ENCODE measurements around the gene GNGT2.

Gene GNGT2

DNA sequence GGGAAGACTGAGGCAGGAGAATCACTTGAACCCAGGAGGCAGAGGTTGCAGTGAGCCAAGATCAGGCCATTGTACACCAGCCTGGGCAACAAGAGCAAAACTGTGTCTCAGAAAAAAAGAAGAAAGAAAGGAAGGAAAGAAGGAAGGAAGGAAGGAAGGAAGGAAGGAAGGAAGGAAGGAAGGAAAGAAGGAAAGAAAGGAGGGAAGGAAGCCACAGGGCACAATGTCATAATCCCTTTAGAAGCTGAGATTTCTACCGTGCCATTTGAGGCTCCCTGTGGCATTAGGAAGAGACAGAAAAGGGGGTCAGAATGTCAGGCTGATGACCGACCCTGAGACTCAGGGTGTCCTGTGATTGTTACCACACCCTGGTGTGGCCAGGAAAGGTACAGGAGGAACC, 6.6 kb downstream of the GNGT2 start:
- TF ChIP-seq CTCF (IDR thresholded peaks at IDR 0.05; ENCODE audit: borderline replicate concordance, extremely low read depth, low read length, poor library complexity, severe bottlenecking) (no peak), EZH2 (IDR thresholded peaks at IDR 0.05; ENCODE audit: borderline replicate concordance, low read depth, low read length, severe bottlenecking) (no peak)
- Histone ChIP-seq H4K20me1 (ENCODE audit: insufficient read depth, low read length) (no peaks in the 10 kb centered on the region), H3K79me2 (ENCODE audit: insufficient read depth, low read length) (no peaks in the 10 kb centered on the region), H3K4me3 (ENCODE audit: low read depth in 1 of 2, low read length in 2 of 2) (no peak overlapping the region), H3K4me2 (ENCODE audit: insufficient read depth, low read length) (no peak overlapping the region), H3K36me3 (ENCODE audit: insufficient read depth, low read length) (no peaks in the 10 kb centered on the region), H3K9me3 (ENCODE audit: insufficient read depth, low read length, severe bottlenecking) (no peaks in the 10 kb centered on the region), H2AFZ (ENCODE audit: low read depth, low read length) (no peak overlapping the region), H3K27ac (ENCODE audit: low read length) (no peak overlapping the region), H3K9ac (ENCODE audit: low read depth, low read length) (no peak overlapping the region), H3K4me1 (ENCODE audit: insufficient read depth, low read length) (peaks cover 1% of the 10 kb centered on the region; the same call in 1 of the 2 replicates), H3K27me3 (ENCODE audit: insufficient read depth, low read length, poor library complexity) (no peaks in the 10 kb centered on the region)
- DNase-seq = no peak
- ATAC-seq (ENCODE audit: insufficient read depth, low read depth) = no peak

- Histone ChIP-seq H3K27ac (ENCODE audit: low read length) (no peak overlapping the region), H3K4me3 (ENCODE audit: low read depth in 1 of 2, low read length in 2 of 2) (no peak overlapping the region), H3K9me3 (ENCODE audit: insufficient read depth, low read length, severe bottlenecking) (no peaks in the 10 kb centered on the region), H3K9ac (ENCODE audit: low read depth, low read length) (no peak overlapping the region), H3K4me1 (ENCODE audit: insufficient read depth, low read length) (no peaks in the 10 kb centered on the region), H3K27me3 (ENCODE audit: insufficient read depth, low read length, poor library complexity) (no peaks in the 10 kb centered on the region), H3K79me2 (ENCODE audit: insufficient read depth, low read length) (no peaks in the 10 kb centered on the region), H3K36me3 (ENCODE audit: insufficient read depth, low read length) (no peaks in the 10 kb centered on the region), H2AFZ (ENCODE audit: low read depth, low read length) (no peak overlapping the region), H3K4me2 (ENCODE audit: insufficient read depth, low read length) (no peak overlapping the region), H4K20me1 (ENCODE audit: insufficient read depth, low read length) (no peaks in the 10 kb centered on the region)
- DNase-seq = no peak
- no peak for ATAC-seq (ENCODE audit: insufficient read depth, low read depth)
- TF ChIP-seq EZH2 (IDR thresholded peaks at IDR 0.05; ENCODE audit: borderline replicate concordance, low read depth, low read length, severe bottlenecking) = no peak
- no peak for TF ChIP-seq CTCF (IDR thresholded peaks at IDR 0.05; ENCODE audit: borderline replicate concordance, extremely low read depth, low read length, poor library complexity, severe bottlenecking)
Observed at GRCh38 chr17:49201481-49201927, 8.9 kb downstream of the GNGT2 start.

- Histone ChIP-seq H3K36me3 (ENCODE audit: insufficient read depth, low read length) (no peaks in the 10 kb centered on the region), H3K27me3 (ENCODE audit: insufficient read depth, low read length, poor library complexity) (no peaks in the 10 kb centered on the region), H3K4me2 (ENCODE audit: insufficient read depth, low read length) (no peak overlapping the region), H3K9ac (ENCODE audit: low read depth, low read length) (no peak overlapping the region), H3K9me3 (ENCODE audit: insufficient read depth, low read length, severe bottlenecking) (no peaks in the 10 kb centered on the region), H3K27ac (ENCODE audit: low read length) (no peak overlapping the region), H3K79me2 (ENCODE audit: insufficient read depth, low read length) (no peaks in the 10 kb centered on the region), H3K4me3 (ENCODE audit: low read depth in 1 of 2, low read length in 2 of 2) (no peak overlapping the region), H2AFZ (ENCODE audit: low read depth, low read length) (no peak overlapping the region), H3K4me1 (ENCODE audit: insufficient read depth, low read length) (no peaks in the 10 kb centered on the region), H4K20me1 (ENCODE audit: insufficient read depth, low read length) (no peaks in the 10 kb centered on the region)
- DNase-seq = no peak
- no peak for TF ChIP-seq CTCF (IDR thresholded peaks at IDR 0.05; ENCODE audit: borderline replicate concordance, extremely low read depth, low read length, poor library complexity, severe bottlenecking)
- no peak for TF ChIP-seq EZH2 (IDR thresholded peaks at IDR 0.05; ENCODE audit: borderline replicate concordance, low read depth, low read length, severe bottlenecking)
- ATAC-seq (ENCODE audit: insufficient read depth, low read depth) = no peak
Observed at GRCh38 chr17:49200423-49201083, 9.8 kb downstream of the GNGT2 start.
